ENCODE results near the gene GP1BB. TPM values are rescaled to one million over a fixed set of nuclear protein-coding genes. Genes with fewer than 3 reads are reported as not detected.
"Not testable (repeated sequence)": the region's sequence is repeated elsewhere in the genome, so short reads cannot be mapped to it uniquely, and the experiment has no call there.

Gene GP1BB
- total and polyA plus RNA-seq, 9 donors, result 7.9 to 25.2 (median 12.7) TPM

DNA sequence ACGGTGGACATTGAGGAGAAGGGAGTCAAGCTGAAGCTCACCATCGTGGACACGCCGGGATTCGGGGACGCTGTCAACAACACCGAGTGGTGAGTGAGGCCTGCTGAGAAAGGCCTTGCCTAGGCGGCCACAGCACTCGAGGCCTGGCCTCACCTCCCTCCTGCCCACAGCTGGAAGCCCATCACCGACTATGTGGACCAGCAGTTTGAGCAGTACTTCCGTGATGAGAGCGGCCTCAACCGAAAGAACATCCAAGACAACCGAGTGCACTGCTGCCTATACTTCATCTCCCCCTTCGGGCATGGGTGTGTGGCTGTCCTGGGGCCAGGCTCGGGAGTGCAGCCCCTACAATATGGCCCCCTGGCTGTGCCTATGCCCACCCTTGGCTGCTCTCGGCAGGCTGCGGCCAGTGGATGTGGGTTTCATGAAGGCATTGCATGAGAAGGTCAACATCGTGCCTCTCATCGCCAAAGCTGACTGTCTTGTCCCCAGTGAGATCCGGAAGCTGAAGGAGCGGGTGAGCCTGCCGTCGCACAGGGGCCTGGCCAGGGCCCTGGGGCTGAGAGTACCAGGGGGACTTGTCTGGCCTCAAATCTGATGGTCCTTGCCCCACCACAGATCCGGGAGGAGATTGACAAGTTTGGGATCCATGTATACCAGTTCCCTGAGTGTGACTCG, 3.0 kb upstream of the GP1BB start:
- no peak for DNase-seq
- Histone ChIP-seq H3K36me3 (ENCODE audit: control insufficient read depth, insufficient read depth, low read length) (peaks cover 38% of the 10 kb centered on the region), H3K4me3 (ENCODE audit: low read length) (no peak overlapping the region), H3K27me3 (ENCODE audit: control insufficient read depth, insufficient read depth, low read length) (peaks cover 50% of the 10 kb centered on the region), H3K27ac (ENCODE audit: low read length) (no peak overlapping the region), H3K4me1 (ENCODE audit: control insufficient read depth, insufficient read depth, low read length) (peaks cover 74% of the 10 kb centered on the region), H3K9me3 (replicated peaks; ENCODE audit: control insufficient read depth, low read depth, low read length) (no peaks in the 10 kb centered on the region)
- WGBS (ENCODE audit: insufficient coverage), result 79% methylated on average over 22 of the region's 26 CpGs

DNA sequence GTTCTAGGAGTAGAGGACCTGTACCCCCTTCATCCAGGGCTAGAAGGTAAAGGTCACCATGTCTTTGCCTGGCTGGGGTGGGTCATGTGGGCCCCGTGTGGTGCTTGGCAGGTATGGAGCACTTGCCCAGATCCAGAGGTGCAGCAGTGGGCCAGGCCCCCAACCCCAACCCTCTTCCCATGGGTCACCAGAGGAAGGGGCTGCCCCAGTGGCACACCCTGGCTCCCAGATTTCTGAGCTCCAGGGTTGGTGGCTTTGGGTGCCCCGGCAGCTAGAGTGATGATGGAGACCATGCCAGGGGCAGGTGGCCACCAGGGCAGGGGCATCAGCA, 2.4 kb upstream of the GP1BB start:
- Histone ChIP-seq H3K36me3 (ENCODE audit: control insufficient read depth, insufficient read depth, low read length) (peaks cover 38% of the 10 kb centered on the region), H3K4me1 (ENCODE audit: control insufficient read depth, insufficient read depth, low read length) (peaks cover 67% of the 10 kb centered on the region), H3K27ac (ENCODE audit: low read length) (no peak overlapping the region), H3K27me3 (ENCODE audit: control insufficient read depth, insufficient read depth, low read length) (peaks cover 57% of the 10 kb centered on the region), H3K9me3 (replicated peaks; ENCODE audit: control insufficient read depth, low read depth, low read length) (no peaks in the 10 kb centered on the region), H3K4me3 (ENCODE audit: low read length) (no peak overlapping the region)
- 100% methylated on average over 1 of the region's 2 CpGs for WGBS (ENCODE audit: insufficient coverage)
- DNase-seq, result no peak

DNA sequence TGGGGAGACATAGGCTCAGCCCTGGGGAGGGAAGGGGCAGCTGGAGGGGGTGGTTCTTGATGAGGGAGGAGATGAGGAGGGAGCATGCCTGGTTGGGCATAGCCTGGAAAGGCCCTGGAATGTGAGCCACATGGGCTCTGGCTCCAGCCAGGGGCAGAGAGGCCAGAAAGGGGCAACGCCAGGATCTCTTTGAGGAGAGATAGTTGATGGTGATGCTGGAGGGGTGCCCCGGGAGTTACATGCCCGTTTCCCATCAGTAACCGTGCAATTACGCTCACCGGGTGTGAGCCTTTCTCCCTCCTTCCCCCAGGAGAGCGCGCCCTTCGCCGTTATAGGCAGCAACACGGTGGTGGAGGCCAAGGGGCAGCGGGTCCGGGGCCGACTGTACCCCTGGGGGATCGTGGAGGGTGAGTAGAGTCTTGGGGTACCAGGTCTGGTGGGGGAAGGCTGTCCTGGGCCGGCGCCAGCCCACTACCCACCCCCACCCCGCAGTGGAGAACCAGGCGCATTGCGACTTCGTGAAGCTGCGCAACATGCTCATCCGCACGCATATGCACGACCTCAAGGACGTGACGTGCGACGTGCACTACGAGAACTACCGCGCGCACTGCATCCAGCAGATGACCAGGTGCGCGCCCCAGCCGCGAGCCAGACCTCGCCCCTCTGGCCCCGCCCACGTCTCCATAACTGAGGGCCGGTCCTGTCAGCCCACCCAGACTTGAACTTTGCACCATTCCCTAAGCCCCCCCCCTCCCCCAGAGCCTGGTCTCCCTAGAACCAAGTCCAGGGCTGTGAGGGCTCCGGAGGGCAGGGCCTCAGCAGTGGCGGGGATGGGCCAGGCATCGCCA, 1.8 kb upstream of the GP1BB start:
- DNase-seq, result no peak
- H3K9me3 ChIP-seq (replicated peaks; ENCODE audit: control insufficient read depth, low read depth, low read length), result no peaks in the 10 kb centered on the region
- H3K27me3 ChIP-seq (ENCODE audit: control insufficient read depth, insufficient read depth, low read length), result peaks cover 58% of the 10 kb centered on the region
- no peak overlapping the region for H3K4me3 ChIP-seq (ENCODE audit: low read length)
- no peak overlapping the region for H3K27ac ChIP-seq (ENCODE audit: low read length)
- WGBS (ENCODE audit: insufficient coverage), result 65% methylated on average over 27 of the region's 44 CpGs
- H3K36me3 ChIP-seq (ENCODE audit: control insufficient read depth, insufficient read depth, low read length), result peaks cover 38% of the 10 kb centered on the region
- peaks cover 61% of the 10 kb centered on the region for H3K4me1 ChIP-seq (ENCODE audit: control insufficient read depth, insufficient read depth, low read length)

DNA sequence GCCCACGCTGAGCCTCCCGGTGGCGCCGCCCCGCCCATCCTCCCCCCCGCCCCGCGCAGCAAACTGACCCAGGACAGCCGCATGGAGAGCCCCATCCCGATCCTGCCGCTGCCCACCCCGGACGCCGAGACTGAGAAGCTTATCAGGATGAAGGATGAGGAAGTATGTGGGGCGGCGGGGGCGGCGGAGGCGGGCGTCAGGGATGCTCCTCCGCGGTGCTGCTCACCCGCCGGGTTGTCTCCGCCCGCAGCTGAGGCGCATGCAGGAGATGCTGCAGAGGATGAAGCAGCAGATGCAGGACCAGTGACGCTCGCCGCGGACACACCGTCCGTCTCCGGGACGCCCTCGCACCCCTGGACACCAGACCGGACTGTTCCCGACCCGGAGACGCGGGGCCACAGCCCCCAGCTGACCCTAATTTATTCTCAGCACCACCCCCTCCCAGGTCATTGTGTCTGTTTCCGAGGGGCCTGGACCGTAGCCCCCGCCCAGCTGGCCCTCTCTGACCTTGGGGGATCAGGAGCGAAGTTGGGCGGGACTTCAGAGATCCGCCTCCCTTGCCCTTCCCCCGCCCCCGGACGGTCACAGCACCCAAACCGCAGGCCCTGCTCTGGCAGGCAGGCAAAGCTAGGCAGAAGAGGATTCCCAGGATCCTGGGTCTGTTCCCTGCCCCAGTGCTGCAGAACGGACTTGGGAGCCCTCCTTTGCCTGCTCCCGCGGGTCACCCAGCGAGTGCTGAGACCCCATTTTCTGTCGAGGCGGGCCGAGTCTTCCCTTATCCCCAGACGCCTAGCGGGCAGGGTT, 959 bp upstream of the GP1BB start:
- Histone ChIP-seq H3K9me3 (replicated peaks; ENCODE audit: control insufficient read depth, low read depth, low read length) (no peaks in the 10 kb centered on the region), H3K4me1 (ENCODE audit: control insufficient read depth, insufficient read depth, low read length) (peaks cover 53% of the 10 kb centered on the region), H3K27ac (ENCODE audit: low read length) (no peak overlapping the region), H3K27me3 (ENCODE audit: control insufficient read depth, insufficient read depth, low read length) (peaks cover 61% of the 10 kb centered on the region), H3K36me3 (ENCODE audit: control insufficient read depth, insufficient read depth, low read length) (peaks cover 38% of the 10 kb centered on the region), H3K4me3 (ENCODE audit: low read length) (no peak overlapping the region)
- 59% methylated on average over 33 of the region's 60 CpGs for WGBS (ENCODE audit: insufficient coverage)
- no peak for DNase-seq

DNA sequence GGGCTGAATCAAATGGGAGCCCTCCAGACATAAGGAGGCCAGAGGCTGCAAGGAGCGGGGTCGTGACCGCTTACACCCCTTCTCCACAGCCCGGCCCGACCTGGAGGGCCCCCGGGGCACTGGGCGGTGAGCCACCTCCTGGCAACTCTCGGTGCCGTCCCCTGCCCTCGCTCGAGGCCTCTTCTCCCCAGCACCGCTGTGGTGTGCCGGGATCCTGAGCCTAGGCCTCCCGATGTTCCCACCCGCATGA, 432 bp upstream of the GP1BB start:
- Histone ChIP-seq H3K9me3 (replicated peaks; ENCODE audit: control insufficient read depth, low read depth, low read length) (no peaks in the 10 kb centered on the region), H3K27me3 (ENCODE audit: control insufficient read depth, insufficient read depth, low read length) (peaks cover 63% of the 10 kb centered on the region), H3K27ac (ENCODE audit: low read length) (no peak overlapping the region), H3K36me3 (ENCODE audit: control insufficient read depth, insufficient read depth, low read length) (peaks cover 38% of the 10 kb centered on the region), H3K4me3 (ENCODE audit: low read length) (no peak overlapping the region), H3K4me1 (ENCODE audit: control insufficient read depth, insufficient read depth, low read length) (peaks cover 50% of the 10 kb centered on the region)
- 61% methylated on average over 15 of the region's 15 CpGs for WGBS (ENCODE audit: insufficient coverage)
- DNase-seq, result no peak

DNA sequence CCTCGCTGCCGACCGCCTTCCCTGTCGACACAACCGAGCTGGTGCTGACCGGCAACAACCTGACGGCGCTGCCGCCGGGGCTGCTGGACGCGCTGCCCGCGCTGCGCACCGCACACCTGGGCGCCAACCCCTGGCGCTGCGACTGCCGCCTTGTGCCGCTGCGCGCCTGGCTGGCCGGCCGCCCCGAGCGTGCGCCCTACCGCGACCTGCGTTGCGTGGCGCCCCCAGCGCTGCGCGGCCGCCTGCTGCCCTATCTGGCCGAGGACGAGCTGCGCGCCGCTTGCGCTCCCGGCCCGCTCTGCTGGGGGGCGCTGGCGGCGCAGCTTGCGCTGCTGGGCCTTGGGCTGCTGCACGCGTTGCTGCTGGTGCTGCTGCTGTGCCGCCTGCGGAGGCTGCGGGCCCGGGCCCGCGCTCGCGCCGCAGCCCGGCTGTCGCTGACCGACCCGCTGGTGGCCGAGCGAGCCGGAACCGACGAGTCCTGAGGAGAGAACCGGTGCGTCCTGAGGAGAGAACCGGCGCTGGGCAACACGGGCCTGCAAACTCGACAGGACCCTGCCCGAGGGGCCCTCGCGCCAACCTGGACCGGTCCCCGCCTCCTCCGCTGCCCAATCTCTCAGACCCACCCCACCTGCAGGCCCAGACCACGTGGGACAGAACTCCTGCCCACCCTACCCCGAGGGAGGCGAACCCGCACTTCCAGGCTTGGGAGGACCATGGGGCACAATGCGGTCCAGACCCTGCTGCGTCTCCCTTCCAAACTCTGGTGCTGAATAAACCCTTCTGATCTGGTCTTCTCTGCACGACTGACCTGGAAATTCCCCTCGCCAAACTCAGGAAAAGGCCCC, 866 bp downstream of the GP1BB start:
- Histone ChIP-seq H3K9me3 (replicated peaks; ENCODE audit: control insufficient read depth, low read depth, low read length) (no peaks in the 10 kb centered on the region), H3K27ac (ENCODE audit: low read length) (no peak overlapping the region), H3K4me3 (ENCODE audit: low read length) (no peak overlapping the region), H3K4me1 (ENCODE audit: control insufficient read depth, insufficient read depth, low read length) (peaks cover 55% of the 10 kb centered on the region), H3K27me3 (ENCODE audit: control insufficient read depth, insufficient read depth, low read length) (peaks cover 63% of the 10 kb centered on the region), H3K36me3 (ENCODE audit: control insufficient read depth, insufficient read depth, low read length) (peaks cover 37% of the 10 kb centered on the region)
- WGBS (ENCODE audit: insufficient coverage), result 20% methylated on average over 79 of the region's 89 CpGs
- no peak for DNase-seq

DNA sequence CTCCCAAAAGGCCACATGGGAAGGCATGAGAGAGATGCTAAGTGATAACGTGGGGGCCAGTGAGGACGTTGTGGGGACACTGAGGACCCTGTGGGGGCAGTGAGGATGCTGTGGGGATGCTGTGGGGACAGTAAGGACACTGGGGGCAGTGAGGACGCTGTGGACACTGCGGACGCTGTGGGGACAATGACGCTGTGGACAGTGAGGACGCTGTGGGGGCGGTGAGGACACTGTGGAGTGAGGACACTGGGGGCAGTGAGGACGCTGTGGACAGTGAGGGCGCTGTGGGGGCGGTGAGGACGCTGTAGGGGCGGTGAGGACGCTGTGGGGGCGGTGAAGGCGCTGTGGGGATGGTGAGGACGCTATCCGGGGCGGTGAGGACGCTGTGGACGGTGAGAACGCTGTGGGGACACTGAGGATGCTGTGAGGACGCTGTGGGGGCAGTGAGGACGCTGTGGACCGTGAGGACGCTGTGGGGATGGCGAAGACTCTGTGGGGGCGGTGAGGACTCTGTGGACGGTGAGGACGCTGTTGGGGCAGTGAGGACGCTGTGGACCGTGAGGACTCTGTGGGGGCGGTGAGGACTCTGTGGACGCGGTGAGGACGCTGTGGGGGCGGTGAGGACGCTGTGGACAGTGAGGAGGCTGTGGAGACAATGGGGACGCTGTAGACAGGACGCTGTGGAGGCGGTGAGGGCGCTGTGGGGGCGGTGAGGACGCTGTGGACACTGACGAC, 1.8 kb downstream of the GP1BB start:
- Histone ChIP-seq H3K36me3 (ENCODE audit: control insufficient read depth, insufficient read depth, low read length) (peaks cover 28% of the 10 kb centered on the region), H3K27me3 (ENCODE audit: control insufficient read depth, insufficient read depth, low read length) (peaks cover 55% of the 10 kb centered on the region), H3K4me3 (ENCODE audit: low read length) (no peak overlapping the region), H3K4me1 (ENCODE audit: control insufficient read depth, insufficient read depth, low read length) (peaks cover 46% of the 10 kb centered on the region), H3K9me3 (replicated peaks; ENCODE audit: control insufficient read depth, low read depth, low read length) (no peaks in the 10 kb centered on the region), H3K27ac (ENCODE audit: low read length) (no peak overlapping the region)
- DNase-seq, result no peak
- WGBS (ENCODE audit: insufficient coverage), result 71% methylated on average over 44 of the region's 45 CpGs

DNA sequence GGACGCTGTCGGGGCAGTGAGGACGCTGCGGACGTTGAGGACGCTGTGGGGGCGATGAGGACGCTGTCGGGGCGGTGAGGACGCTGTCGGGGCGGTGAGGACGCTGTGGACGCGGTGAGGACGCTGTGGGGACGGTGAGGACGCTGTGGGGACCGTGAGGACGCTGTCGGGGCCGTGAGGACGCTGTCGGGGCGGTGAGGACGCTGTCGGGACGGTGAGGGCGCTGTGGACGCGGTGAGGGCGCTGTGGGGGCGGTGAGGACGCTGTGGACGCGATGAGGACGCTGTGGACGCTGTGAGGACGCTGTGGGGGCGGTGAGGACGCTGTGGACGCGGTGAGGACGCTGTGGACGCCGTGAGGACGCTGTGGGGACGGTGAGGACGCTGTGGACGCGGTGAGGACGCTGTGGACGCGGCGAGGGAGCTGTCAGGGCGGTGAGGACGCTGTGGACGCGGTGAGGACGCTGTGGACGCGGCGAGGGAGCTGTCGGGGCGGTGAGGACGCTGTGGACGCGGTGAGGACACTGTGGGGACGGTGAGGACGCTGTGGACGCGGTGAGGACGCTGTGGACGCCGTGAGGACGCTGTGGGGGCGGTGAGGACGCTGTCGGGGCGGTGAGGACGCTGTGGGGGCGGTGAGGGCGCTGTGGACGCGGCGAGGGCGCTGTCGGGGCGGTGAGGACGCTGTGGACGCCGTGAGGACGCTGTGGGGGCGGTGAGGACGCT, 2.9 kb downstream of the GP1BB start:
- H3K4me1 ChIP-seq (ENCODE audit: control insufficient read depth, insufficient read depth, low read length), result peaks cover 46% of the 10 kb centered on the region
- peaks cover 17% of the 10 kb centered on the region for H3K36me3 ChIP-seq (ENCODE audit: control insufficient read depth, insufficient read depth, low read length)
- H3K27me3 ChIP-seq (ENCODE audit: control insufficient read depth, insufficient read depth, low read length), result peaks cover 47% of the 10 kb centered on the region
- WGBS (ENCODE audit: insufficient coverage), result 80% methylated on average over 96 of the region's 96 CpGs
- H3K4me3 ChIP-seq (ENCODE audit: low read length); H3K9me3 ChIP-seq (replicated peaks; ENCODE audit: control insufficient read depth, low read depth, low read length); H3K27ac ChIP-seq (ENCODE audit: low read length); DNase-seq: not testable (repeated sequence)

Data from muscle of leg (tissue), 11 donors.